ENCODE results near the gene OSBPL9. TPM values are rescaled to one million over a fixed set of nuclear protein-coding genes. Genes with fewer than 3 reads are reported as not detected.

Gene OSBPL9
- total RNA-seq, 4 donors from 2014 or later = 95.6 to 272 (median 128) TPM

- intact Hi-C loops (cut with DNase I) = loop anchor here (10.0 kb wide), 1 partner anchor 154 kb away; the partner anchor contains the start of gene OSBPL9
- 85 to 86% methylated on average over 6 of the region's 6 CpGs for WGBS, 2 donors
- Histone ChIP-seq H3K9me3 (no peaks in the 10 kb centered on the region), H3K27ac (no peak overlapping the region), H3K4me3 (replicated peaks in 1 of 3) (no peak overlapping the region), H3K27me3 (no peaks in the 10 kb centered on the region), H3K36me3 (peaks cover 11 to 18% of the 10 kb centered on the region in 2 donors), H3K4me1 (no peaks in the 10 kb centered on the region)
- DNase-seq = peak; percentile 22 to 23
- TF ChIP-seq POLR2A (IDR thresholded peaks at IDR 0.05) (no peak), CTCF (IDR thresholded peaks at IDR 0.05) (peak; percentile 67 to 86 (median 80))
These were observed 152.2 kb downstream of the OSBPL9 start for GRCh38 chr1:51768971-51769588.

- intact Hi-C loops (cut with DNase I) = no loop called here
- TF ChIP-seq CTCF (IDR thresholded peaks at IDR 0.05) (no peak), POLR2A (IDR thresholded peaks at IDR 0.05) (no peak)
- Histone ChIP-seq H3K27ac (no peak overlapping the region), H3K9me3 (no peaks in the 10 kb centered on the region), H3K4me1 (no peaks in the 10 kb centered on the region), H3K27me3 (no peaks in the 10 kb centered on the region), H3K4me3 (replicated peaks in 1 of 3) (no peak overlapping the region), H3K36me3 (peaks cover 0 to 9% of the 10 kb centered on the region in 2 donors)
- no peak for DNase-seq
These were observed 159.5 kb downstream of the OSBPL9 start for GRCh38 chr1:51776408-51776807.

- no peak for TF ChIP-seq CTCF (IDR thresholded peaks at IDR 0.05)
- TF ChIP-seq POLR2A (IDR thresholded peaks at IDR 0.05) = no peak
- intact Hi-C loops (cut with DNase I) = no loop called here
- Histone ChIP-seq H3K27ac (no peak overlapping the region), H3K9me3 (no peaks in the 10 kb centered on the region), H3K4me3 (replicated peaks in 1 of 3) (no peak overlapping the region), H3K4me1 (no peaks in the 10 kb centered on the region), H3K27me3 (no peaks in the 10 kb centered on the region), H3K36me3 (peaks cover 10 to 18% of the 10 kb centered on the region in 2 donors)
- no peak for DNase-seq
- WGBS, 2 donors = 97 to 98% methylated on average over 3 of the region's 3 CpGs
These were observed 164.0 kb downstream of the OSBPL9 start for GRCh38 chr1:51780927-51781326.

- WGBS, 2 donors = 91 to 93% methylated on average over 4 of the region's 4 CpGs
- Histone ChIP-seq H3K9me3 (no peaks in the 10 kb centered on the region), H3K36me3 (peaks cover 48 to 59% of the 10 kb centered on the region in 2 donors), H3K27me3 (no peaks in the 10 kb centered on the region), H3K27ac (no peak overlapping the region), H3K4me1 (no peaks in the 10 kb centered on the region), H3K4me3 (replicated peaks in 1 of 3) (no peak overlapping the region)
- no peak for TF ChIP-seq POLR2A (IDR thresholded peaks at IDR 0.05)
- TF ChIP-seq CTCF (IDR thresholded peaks at IDR 0.05) = no peak
- no peak for DNase-seq
- intact Hi-C loops (cut with DNase I) = no loop called here
These were observed 168.1 kb downstream of the OSBPL9 start for GRCh38 chr1:51784997-51785421.

GRCh38 chr1:51788938-51789337 is 172.0 kb downstream of the OSBPL9 start:
- TF ChIP-seq POLR2A (IDR thresholded peaks at IDR 0.05) = no peak
- peaks cover 70 to 88% of the 10 kb centered on the region in 2 donors for H3K36me3 ChIP-seq
- H3K9me3 ChIP-seq = no peaks in the 10 kb centered on the region
- 81 to 91% methylated on average over 2 of the region's 2 CpGs for WGBS, 2 donors
- no peak for DNase-seq
- no peaks in the 10 kb centered on the region for H3K27me3 ChIP-seq
- H3K27ac ChIP-seq = no peak overlapping the region
- intact Hi-C loops (cut with DNase I) = no loop called here
- no peak overlapping the region for H3K4me3 ChIP-seq (replicated peaks in 1 of 3)
- H3K4me1 ChIP-seq = no peaks in the 10 kb centered on the region
